ENCODE results near the gene MPND. TPM values are rescaled to one million over a fixed set of nuclear protein-coding genes. Genes with fewer than 3 reads are reported as not detected.

Gene MPND
- total and polyA plus RNA-seq, 11 donors: 8.2 to 23.7 (median 19.0) TPM

- Histone ChIP-seq H3K36me3 (peaks cover 0 to 23% (median 9%) of the 10 kb centered on the region in 9 donors), H3K9me3 (no peaks in the 10 kb centered on the region), H3K27me3 (no peaks in the 10 kb centered on the region), H3K4me3 (no peak overlapping the region), H3K27ac (no peak overlapping the region), H3K4me1 (peaks cover 0 to 11% (median 0%) of the 10 kb centered on the region in 12 donors)
- WGBS, 4 donors: 82 to 91% (median 87%) methylated on average over 10 to 17 of the region's 17 CpGs
- DNase-seq: no peak
- no peak for ATAC-seq
- intact Hi-C loops (cut with DNase I): loop anchor here in 8 of 10 donors (5.0 to 10.0 kb wide), 2 partner anchors 88 to 90 kb away; no protein-coding TSS in a partner anchor
- no peak for TF ChIP-seq POLR2A (IDR thresholded peaks at IDR 0.05)
- no peak for TF ChIP-seq CTCF (IDR thresholded peaks at IDR 0.05)
Observed at GRCh38 chr19:4354897-4355296, 11.5 kb downstream of the MPND start.

- Histone ChIP-seq H3K9me3 (no peaks in the 10 kb centered on the region), H3K4me1 (peaks cover 0 to 2% (median 0%) of the 10 kb centered on the region in 12 donors), H3K4me3 (no peak overlapping the region), H3K36me3 (peaks cover 0 to 47% (median 31%) of the 10 kb centered on the region in 9 donors), H3K27me3 (no peaks in the 10 kb centered on the region), H3K27ac (no peak overlapping the region)
- no peak for ATAC-seq
- no peak for DNase-seq
- 82 to 84% (median 83%) methylated on average over 14 to 23 of the region's 23 CpGs for WGBS, 4 donors
- TF ChIP-seq CTCF (IDR thresholded peaks at IDR 0.05) (no peak), POLR2A (IDR thresholded peaks at IDR 0.05) (no peak)
- intact Hi-C loops (cut with DNase I): loop anchor here in 1 of 10 donors (10.0 kb wide), 1 partner anchor 92 kb away; no protein-coding TSS in a partner anchor
Observed at GRCh38 chr19:4357095-4357797, 13.9 kb downstream of the MPND start.

GRCh38 chr19:4357921-4358326, 14.6 kb downstream of the MPND start:
- no peaks in the 10 kb centered on the region for H3K9me3 ChIP-seq
- peaks cover 0 to 53% (median 38%) of the 10 kb centered on the region in 9 donors for H3K36me3 ChIP-seq
- TF ChIP-seq POLR2A (IDR thresholded peaks at IDR 0.05): no peak
- TF ChIP-seq CTCF (IDR thresholded peaks at IDR 0.05): no peak
- no peaks in the 10 kb centered on the region for H3K27me3 ChIP-seq
- 84 to 92% (median 91%) methylated on average over 14 to 16 of the region's 16 CpGs for WGBS, 4 donors
- DNase-seq (no peak), ATAC-seq (no peak)
- intact Hi-C loops (cut with DNase I): loop anchor here in 1 of 10 donors (10.0 kb wide), 1 partner anchor 93 kb away; no protein-coding TSS in a partner anchor
- H3K27ac ChIP-seq: no peak overlapping the region
- H3K4me3 ChIP-seq: no peak overlapping the region
- no peaks in the 10 kb centered on the region for H3K4me1 ChIP-seq

Data from heart left ventricle (tissue), 16 donors.